A549 (cell line): Measurements from ENCODE around the gene MYBL2. TPM values are rescaled to one million over a fixed set of nuclear protein-coding genes. Genes with fewer than 3 reads are reported as not detected.

Source experiments
- ATAC-seq, 2 experiments: fragments of 200-7000 bp in 1 of 2; fragments of >200 bp in 1 of 2; cut with Nextera tagmentation in 1 of 2; cut with Tn5 transposase in 1 of 2; 3 replicates each; pipeline versions ENCODE4 v1.8.0 to v1.9.1; 2018 to 2020; ENCODE audit warnings: mild to moderate bottlenecking in 1 of 2, moderate library complexity in 1 of 2
- CTCF ChIA-PET: fragments of 300-600 bp; sonication (Branson Sonifier 250); formaldehyde crosslinking; extraction: SDS; loops from one replicate; lab custom pipeline; 2021; ENCODE audit warnings: antibody characterized with exemption, inconsistent platforms; lab: Yijun Ruan, JAX
- POLR2A ChIA-PET: fragments of 350-600 bp; formaldehyde crosslinking; extraction: SDS; loops from one replicate; lab custom pipeline; 2021; ENCODE audit warnings: antibody characterized with exemption, inconsistent platforms; lab: Yijun Ruan, JAX
- DNase-seq, 2 experiments: peaks; one replicate each; pipeline versions ENCODE4 v3.0.0 to v3.0.0-alpha.2; 2011 to 2016; ENCODE audit warnings: low read depth in 1 of 2, low spot score in 1 of 2
- FAIRE-seq: peaks from 2 replicates; lab custom pipeline; 2011; peaks lifted over from hg19 to GRCh38; lab: Jason Lieb, UNC
- H3K27ac ChIP-seq, 2 experiments: fragments of >200 bp; sonication (Bioruptor Twin); formaldehyde crosslinking; 3 replicates each; pipeline ENCODE4 v1.5.1; 2016 to 2017
- H3K4me1 ChIP-seq: fragments of >200 bp; sonication (Bioruptor Twin); formaldehyde crosslinking; 3 replicates; pipeline ENCODE4 v1.6.1; 2016
- H3K4me2 ChIP-seq: fragments of >200 bp; sonication (Bioruptor Twin); formaldehyde crosslinking; 3 replicates; pipeline ENCODE4 v1.6.1; 2016
- H3K4me3 ChIP-seq: fragments of >200 bp; sonication (Bioruptor Twin); formaldehyde crosslinking; 3 replicates; pipeline ENCODE4 v1.5.1; 2016
- H3K9me3 ChIP-seq: fragments of >200 bp; sonication (Bioruptor Twin); formaldehyde crosslinking; 3 replicates; pipeline ENCODE4 v1.6.1; 2016
- BHLHE40 ChIP-seq: IDR thresholded peaks from 2 replicates; pipeline ENCODE4 v1.6.1; 2012; ENCODE audit warnings: low read depth, low read length, inconsistent platforms
- CBX2 ChIP-seq: fragments of 200-600 bp; sonication (generic); IDR thresholded peaks from 2 replicates; pipeline ENCODE4 v1.6.1; 2016; ENCODE audit warnings: low read depth, mild to moderate bottlenecking, borderline replicate concordance
- CEBPB ChIP-seq, 2 experiments: fragments of >200 bp in 1 of 2; sonication (Bioruptor Twin) in 1 of 2; formaldehyde crosslinking in 1 of 2; IDR thresholded peaks; 2 replicates each; pipeline ENCODE4 v1.6.1; 2012 to 2016
- CHD4 ChIP-seq: fragments of 200-600 bp; sonication (generic); IDR thresholded peaks from 2 replicates; pipeline ENCODE4 v1.6.1; 2016; ENCODE audit warnings: antibody characterized with exemption, mild to moderate bottlenecking, borderline replicate concordance
- ESRRA ChIP-seq: fragments of 150-350 bp; IDR thresholded peaks from 2 replicates; pipeline ENCODE4 v1.6.1; 2014; ENCODE audit warnings: mild to moderate bottlenecking, low read length, borderline replicate concordance
- FOSB ChIP-seq: fragments of 250-450 bp; sonication (Bioruptor Pico); IDR thresholded peaks from 2 replicates; pipeline ENCODE4 v1.5.0; 2020; ENCODE audit warnings: mild to moderate bottlenecking, moderate library complexity
- FOSL2 ChIP-seq, 2 experiments: fragments of 450-650 bp in 1 of 2; fragments of >200 bp in 1 of 2; sonication (Bioruptor Twin) in 1 of 2; formaldehyde crosslinking; IDR thresholded peaks; 2 replicates each; pipeline versions ENCODE4 v1.5.0 to v1.6.1; 2016 to 2020; ENCODE audit warnings: mild to moderate bottlenecking in 1 of 2, moderate library complexity in 1 of 2
- HDAC2 ChIP-seq: fragments of 200-600 bp; sonication (generic); IDR thresholded peaks from 2 replicates; pipeline ENCODE4 v1.6.1; 2016
- HEYL ChIP-seq: fragments of 250-450 bp; sonication (Bioruptor Pico); IDR thresholded peaks from 2 replicates; pipeline ENCODE4 v1.8.0; 2021; ENCODE audit warnings: mild to moderate bottlenecking, moderate library complexity
- HOXB5 ChIP-seq: fragments of 250-450 bp; sonication (Bioruptor Pico); IDR thresholded peaks from 2 replicates; pipeline ENCODE4 v1.5.0; 2020; ENCODE audit warnings: mild to moderate bottlenecking, moderate library complexity
- JUN ChIP-seq, 2 experiments: fragments of >200 bp; sonication (Bioruptor Twin); formaldehyde crosslinking; IDR thresholded peaks; 2 replicates in 1 of 2; 3 replicates in 1 of 2; pipeline ENCODE4 v1.6.1; 2016 to 2017
- JUNB ChIP-seq: fragments of >200 bp; sonication (Bioruptor Twin); formaldehyde crosslinking; IDR thresholded peaks from 2 replicates; pipeline ENCODE4 v1.6.1; 2016
- KDM1A ChIP-seq: fragments of 200-600 bp; sonication (generic); IDR thresholded peaks from 2 replicates; pipeline ENCODE4 v1.6.1; 2016; ENCODE audit warnings: low read depth, mild to moderate bottlenecking
- KDM5A ChIP-seq: fragments of 200-600 bp; sonication (generic); IDR thresholded peaks from 2 replicates; pipeline ENCODE4 v1.6.1; 2016; ENCODE audit warnings: antibody characterized with exemption, mild to moderate bottlenecking
- MAFK ChIP-seq: fragments of 450-650 bp; IDR thresholded peaks from 2 replicates; pipeline ENCODE4 v1.6.1; 2014; ENCODE audit not compliant: partially characterized antibody
- MYC ChIP-seq: IDR thresholded peaks from 2 replicates; pipeline ENCODE4 v1.6.1; 2012; ENCODE audit warnings: mild to moderate bottlenecking, inconsistent platforms, low read length, improper control_type of control experiment, borderline replicate concordance
- NR3C1 ChIP-seq: fragments of >200 bp; sonication (Bioruptor Twin); formaldehyde crosslinking; IDR thresholded peaks from 3 replicates; pipeline ENCODE4 v1.6.1; 2017
- RAD21 ChIP-seq, 2 experiments: fragments of >200 bp in 1 of 2; sonication (Bioruptor Twin) in 1 of 2; formaldehyde crosslinking in 1 of 2; IDR thresholded peaks in 1 of 2; conservative IDR thresholded peaks in 1 of 2; 2 replicates in 1 of 2; 3 replicates in 1 of 2; pipeline ENCODE4 v1.6.1; 2012 to 2018; ENCODE audit warnings: inconsistent platforms in 1 of 2
- RARB ChIP-seq: fragments of 250-450 bp; sonication (Bioruptor Pico); IDR thresholded peaks from 2 replicates; pipeline ENCODE4 v1.8.0; 2021; ENCODE audit warnings: mild to moderate bottlenecking, moderate library complexity
- RCOR1 ChIP-seq: fragments of 150-350 bp; IDR thresholded peaks from 2 replicates; pipeline ENCODE4 v1.6.1; 2014; ENCODE audit warnings: antibody characterized with exemption, low read length, low read depth
- WGBS: methylation state at CpG from one replicate; pipeline ENCODE4 v1.1.6; 2017; ENCODE audit errors: missing lambda C conversion rate; 5-methylcytosine and 5-hydroxymethylcytosine counted together
- polyA plus RNA-seq, 4 experiments: library from polyadenylated mRNA; depleted of rRNA in 3 of 4; stranded (reverse); fragments of >200 nt; fragmentation: RNase III in 1 of 4; extraction: RNeasy Plus Mini Kit Qiagen cat#74134 plus additional on column Dnase treatment in 1 of 4; gene quantifications; 2 replicates in 3 of 4; 3 replicates in 1 of 4; pipeline ENCODE4 v1.2.3, GENCODE V29; 2011 to 2017
- TF ChIP-seq, protein P1 (sequence below): fragments of 450-650 bp; IDR thresholded peaks from 2 replicates; pipeline ENCODE4 v1.6.1; 2014; ENCODE audit warnings: antibody characterized with exemption
- TF ChIP-seq, protein P2 (sequence below): fragments of >200 bp; sonication (Bioruptor Twin); formaldehyde crosslinking; IDR thresholded peaks from 3 replicates; pipeline ENCODE4 v1.5.1; 2016
- TF ChIP-seq, protein P3 (sequence below): IDR thresholded peaks from 2 replicates; pipeline ENCODE4 v1.6.1; 2012
- TF ChIP-seq, protein P4 (sequence below): fragments of 250-450 bp; sonication (Bioruptor Pico); IDR thresholded peaks from 2 replicates; pipeline ENCODE4 v1.5.0; 2021; ENCODE audit warnings: mild to moderate bottlenecking, moderate library complexity, borderline replicate concordance
- TF ChIP-seq, protein P5 (sequence below): IDR thresholded peaks from 2 replicates; pipeline ENCODE4 v1.6.1; 2012
- TF ChIP-seq, protein P6 (sequence below): IDR thresholded peaks from 2 replicates; pipeline ENCODE4 v1.6.1; 2012; ENCODE audit warnings: low read depth, borderline replicate concordance

Gene MYBL2
- polyA plus RNA-seq, 2 of the 4 experiments (the other 2 are of a cell fraction): 19.9 to 53.7 TPM

DNA sequence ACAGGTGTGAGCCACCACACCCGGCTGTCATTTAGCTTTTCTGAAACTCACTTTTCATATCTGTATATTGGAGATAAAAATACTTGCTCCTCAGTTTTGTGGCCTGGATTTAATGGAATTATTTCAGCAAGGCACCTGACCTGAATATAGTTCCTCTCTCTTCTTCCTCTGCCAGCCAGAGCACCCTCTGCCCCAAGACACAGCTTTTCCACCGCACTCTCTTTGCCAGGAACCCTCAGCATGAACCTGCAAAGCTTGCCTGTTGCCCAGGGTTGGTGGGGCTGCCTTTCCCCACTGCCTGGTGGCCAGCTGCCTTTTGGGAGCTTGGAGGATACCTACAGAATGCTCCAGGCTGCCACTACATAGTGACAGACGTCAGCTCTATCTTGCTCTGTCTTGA lies 56.8 kb downstream of the MYBL2 start:
- POLR2A ChIA-PET: no interaction called here
- DNase-seq: no peak
- WGBS: 77% methylated on average over 3 of the region's 3 CpGs
- Histone ChIP-seq H3K9me3 (no peaks in the 10 kb centered on the region), H3K4me1 (no peaks in the 10 kb centered on the region), H3K4me2 (no peak overlapping the region), H3K27ac (no peak overlapping the region), H3K4me3 (no peak overlapping the region)
- ATAC-seq: no peak
- CTCF ChIA-PET: interaction anchor here (0.8 to 1.2 kb wide), 2 partner anchors 23 to 32 kb away, joined by 3 read pairs; no protein-coding TSS in a partner anchor
- no peak for FAIRE-seq
- TF ChIP-seq, protein P1, sequence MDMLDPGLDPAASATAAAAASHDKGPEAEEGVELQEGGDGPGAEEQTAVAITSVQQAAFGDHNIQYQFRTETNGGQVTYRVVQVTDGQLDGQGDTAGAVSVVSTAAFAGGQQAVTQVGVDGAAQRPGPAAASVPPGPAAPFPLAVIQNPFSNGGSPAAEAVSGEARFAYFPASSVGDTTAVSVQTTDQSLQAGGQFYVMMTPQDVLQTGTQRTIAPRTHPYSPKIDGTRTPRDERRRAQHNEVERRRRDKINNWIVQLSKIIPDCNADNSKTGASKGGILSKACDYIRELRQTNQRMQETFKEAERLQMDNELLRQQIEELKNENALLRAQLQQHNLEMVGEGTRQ: no peak
- no peak for TF ChIP-seq ESRRA
- TF ChIP-seq, protein P2, sequence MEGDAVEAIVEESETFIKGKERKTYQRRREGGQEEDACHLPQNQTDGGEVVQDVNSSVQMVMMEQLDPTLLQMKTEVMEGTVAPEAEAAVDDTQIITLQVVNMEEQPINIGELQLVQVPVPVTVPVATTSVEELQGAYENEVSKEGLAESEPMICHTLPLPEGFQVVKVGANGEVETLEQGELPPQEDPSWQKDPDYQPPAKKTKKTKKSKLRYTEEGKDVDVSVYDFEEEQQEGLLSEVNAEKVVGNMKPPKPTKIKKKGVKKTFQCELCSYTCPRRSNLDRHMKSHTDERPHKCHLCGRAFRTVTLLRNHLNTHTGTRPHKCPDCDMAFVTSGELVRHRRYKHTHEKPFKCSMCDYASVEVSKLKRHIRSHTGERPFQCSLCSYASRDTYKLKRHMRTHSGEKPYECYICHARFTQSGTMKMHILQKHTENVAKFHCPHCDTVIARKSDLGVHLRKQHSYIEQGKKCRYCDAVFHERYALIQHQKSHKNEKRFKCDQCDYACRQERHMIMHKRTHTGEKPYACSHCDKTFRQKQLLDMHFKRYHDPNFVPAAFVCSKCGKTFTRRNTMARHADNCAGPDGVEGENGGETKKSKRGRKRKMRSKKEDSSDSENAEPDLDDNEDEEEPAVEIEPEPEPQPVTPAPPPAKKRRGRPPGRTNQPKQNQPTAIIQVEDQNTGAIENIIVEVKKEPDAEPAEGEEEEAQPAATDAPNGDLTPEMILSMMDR: no peak
- TF ChIP-seq, protein P3, sequence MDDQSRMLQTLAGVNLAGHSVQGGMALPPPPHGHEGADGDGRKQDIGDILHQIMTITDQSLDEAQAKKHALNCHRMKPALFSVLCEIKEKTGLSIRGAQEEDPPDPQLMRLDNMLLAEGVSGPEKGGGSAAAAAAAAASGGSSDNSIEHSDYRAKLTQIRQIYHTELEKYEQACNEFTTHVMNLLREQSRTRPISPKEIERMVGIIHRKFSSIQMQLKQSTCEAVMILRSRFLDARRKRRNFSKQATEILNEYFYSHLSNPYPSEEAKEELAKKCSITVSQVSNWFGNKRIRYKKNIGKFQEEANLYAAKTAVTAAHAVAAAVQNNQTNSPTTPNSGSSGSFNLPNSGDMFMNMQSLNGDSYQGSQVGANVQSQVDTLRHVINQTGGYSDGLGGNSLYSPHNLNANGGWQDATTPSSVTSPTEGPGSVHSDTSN: no peak
- TF ChIP-seq CHD4: no peak
- no peak for TF ChIP-seq RCOR1
- no peak for TF ChIP-seq BHLHE40
- TF ChIP-seq KDM5A: no peak
- no peak for TF ChIP-seq FOSB
- no peak for TF ChIP-seq MAFK
- TF ChIP-seq FOSL2 (IDR thresholded peaks at IDR 0.05): no peak
- TF ChIP-seq FOSL2 (CRISPR knock-in tag; IDR thresholded peaks at IDR 0.05): no peak
- TF ChIP-seq, protein P4, sequence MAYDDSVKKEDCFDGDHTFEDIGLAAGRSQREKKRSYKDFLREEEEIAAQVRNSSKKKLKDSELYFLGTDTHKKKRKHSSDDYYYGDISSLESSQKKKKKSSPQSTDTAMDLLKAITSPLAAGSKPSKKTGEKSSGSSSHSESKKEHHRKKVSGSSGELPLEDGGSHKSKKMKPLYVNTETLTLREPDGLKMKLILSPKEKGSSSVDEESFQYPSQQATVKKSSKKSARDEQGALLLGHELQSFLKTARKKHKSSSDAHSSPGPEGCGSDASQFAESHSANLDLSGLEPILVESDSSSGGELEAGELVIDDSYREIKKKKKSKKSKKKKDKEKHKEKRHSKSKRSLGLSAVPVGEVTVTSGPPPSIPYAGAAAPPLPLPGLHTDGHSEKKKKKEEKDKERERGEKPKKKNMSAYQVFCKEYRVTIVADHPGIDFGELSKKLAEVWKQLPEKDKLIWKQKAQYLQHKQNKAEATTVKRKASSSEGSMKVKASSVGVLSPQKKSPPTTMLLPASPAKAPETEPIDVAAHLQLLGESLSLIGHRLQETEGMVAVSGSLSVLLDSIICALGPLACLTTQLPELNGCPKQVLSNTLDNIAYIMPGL (CRISPR knock-in tag): no peak

DNA sequence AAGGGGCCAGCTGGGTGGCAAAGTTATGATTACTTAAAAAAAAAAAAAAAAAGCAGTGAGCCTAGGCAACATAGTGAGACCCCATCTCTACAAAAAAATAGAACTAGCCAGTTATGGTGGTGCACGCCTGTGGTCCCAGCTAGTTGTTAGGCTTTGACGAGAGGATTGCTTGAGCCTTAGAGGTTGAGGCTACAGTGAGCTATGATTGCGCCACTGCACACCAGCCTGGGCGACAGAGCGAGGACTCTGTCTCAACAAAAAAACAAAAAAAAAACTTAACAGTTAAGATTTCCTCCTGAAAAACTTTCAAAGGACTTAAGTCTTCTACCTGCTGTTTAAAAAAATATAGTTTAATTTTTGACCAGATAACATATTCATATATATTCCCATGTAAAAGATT lies 57.5 kb downstream of the MYBL2 start:
- ATAC-seq (no peak), FAIRE-seq (no peak), DNase-seq (no peak)
- Histone ChIP-seq H3K4me3 (no peak overlapping the region), H3K4me2 (no peak overlapping the region), H3K4me1 (no peaks in the 10 kb centered on the region), H3K27ac (no peak overlapping the region), H3K9me3 (no peaks in the 10 kb centered on the region)
- TF ChIP-seq HEYL (CRISPR knock-in tag) (no peak), KDM5A (no peak), CHD4 (no peak), MYC (no peak), NR3C1 (no peak), JUNB (no peak), KDM1A (no peak), CEBPB (IDR thresholded peaks at IDR 0.05) (no peak), FOSB (no peak), JUN (IDR thresholded peaks at IDR 0.05) (no peak), RAD21 (conservative IDR thresholded peaks at IDR 0.05 in 1 of 2, IDR thresholded peaks at IDR 0.05 in 1 of 2) (no peak), CBX2 (no peak), HOXB5 (no peak), RARB (CRISPR knock-in tag) (no peak), HDAC2 (no peak)
- TF ChIP-seq, protein P5, sequence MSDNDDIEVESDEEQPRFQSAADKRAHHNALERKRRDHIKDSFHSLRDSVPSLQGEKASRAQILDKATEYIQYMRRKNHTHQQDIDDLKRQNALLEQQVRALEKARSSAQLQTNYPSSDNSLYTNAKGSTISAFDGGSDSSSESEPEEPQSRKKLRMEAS: no peak
- TF ChIP-seq, protein P2: no peak
- TF ChIP-seq, protein P6, sequence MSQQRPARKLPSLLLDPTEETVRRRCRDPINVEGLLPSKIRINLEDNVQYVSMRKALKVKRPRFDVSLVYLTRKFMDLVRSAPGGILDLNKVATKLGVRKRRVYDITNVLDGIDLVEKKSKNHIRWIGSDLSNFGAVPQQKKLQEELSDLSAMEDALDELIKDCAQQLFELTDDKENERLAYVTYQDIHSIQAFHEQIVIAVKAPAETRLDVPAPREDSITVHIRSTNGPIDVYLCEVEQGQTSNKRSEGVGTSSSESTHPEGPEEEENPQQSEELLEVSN: no peak
- POLR2A ChIA-PET: no interaction called here
- CTCF ChIA-PET: interaction anchor here (1.2 to 1.4 kb wide), 2 partner anchors 32 to 357 kb away, joined by 3 to 5 read pairs; no protein-coding TSS in a partner anchor
- 96% methylated on average over 5 of the region's 5 CpGs for WGBS
